H9 (cell line): Measurements from ENCODE around the gene TAP2. TPM values are rescaled to one million over a fixed set of nuclear protein-coding genes. Genes with fewer than 3 reads are reported as not detected.

Experiments
- DNase-seq: peaks from one replicate; pipeline ENCODE4 v3.0.0-alpha.2; 2017
- H2AFZ ChIP-seq: one replicate; pipeline ENCODE4 v1.6.1; 2013; ENCODE audit warnings: mild to moderate bottlenecking, low read length, control low read depth, moderate library complexity
- H2AK5ac ChIP-seq: 2 replicates; pipeline ENCODE4 v1.6.1; 2013; ENCODE audit warnings: low read length, control low read depth, mixed read lengths; ENCODE audit not compliant: insufficient read length
- H2BK120ac ChIP-seq: one replicate; pipeline ENCODE4 v1.6.1; 2013; ENCODE audit warnings: low read depth, mild to moderate bottlenecking, low read length, control low read depth, inconsistent platforms; ENCODE audit not compliant: poor library complexity, severe bottlenecking
- H2BK12ac ChIP-seq: 2 replicates; pipeline ENCODE4 v1.6.1; 2013; ENCODE audit warnings: low read length, control low read depth, mixed read lengths, low read depth; ENCODE audit not compliant: insufficient read length
- H2BK15ac ChIP-seq: 2 replicates; pipeline ENCODE4 v1.6.1; 2013; ENCODE audit warnings: low read depth, low read length, control low read depth
- H2BK20ac ChIP-seq: one replicate; pipeline ENCODE4 v1.6.1; 2013; ENCODE audit warnings: low read depth, mild to moderate bottlenecking, low read length, control low read depth, inconsistent platforms; ENCODE audit not compliant: poor library complexity, severe bottlenecking
- H2BK5ac ChIP-seq: 2 replicates; pipeline ENCODE4 v1.6.1; 2013; ENCODE audit warnings: low read length, control low read depth, mixed read lengths; ENCODE audit not compliant: insufficient read length
- H3K14ac ChIP-seq: 2 replicates; pipeline ENCODE4 v1.6.1; 2013; ENCODE audit warnings: low read length, control low read depth; ENCODE audit not compliant: insufficient read depth
- H3K18ac ChIP-seq: 2 replicates; pipeline ENCODE4 v1.6.1; 2013; ENCODE audit warnings: low read depth, mild to moderate bottlenecking, mixed read lengths, low read length, control low read depth; ENCODE audit not compliant: insufficient read length
- H3K23ac ChIP-seq: 2 replicates; pipeline ENCODE4 v1.6.1; 2013; ENCODE audit warnings: low read length, control low read depth, mixed read lengths, low read depth; ENCODE audit not compliant: insufficient read length
- H3K23me2 ChIP-seq: 2 replicates; pipeline ENCODE4 v1.6.1; 2013; ENCODE audit warnings: low read depth, mild to moderate bottlenecking, mixed read lengths, low read length, control low read depth; ENCODE audit not compliant: insufficient read length, poor library complexity, severe bottlenecking
- H3K27ac ChIP-seq: 2 replicates; pipeline ENCODE4 v1.5.1; 2013; ENCODE audit warnings: low read length, control low read depth, mixed read lengths, low read depth; ENCODE audit not compliant: insufficient read length
- H3K27me3 ChIP-seq: 2 replicates; pipeline ENCODE4 v1.6.1; 2013; ENCODE audit warnings: low read length, control low read depth, inconsistent platforms; ENCODE audit not compliant: insufficient read depth
- H3K4ac ChIP-seq: 2 replicates; pipeline ENCODE4 v1.6.1; 2013; ENCODE audit warnings: low read depth, mild to moderate bottlenecking, control low read depth, inconsistent platforms, low read length, moderate library complexity
- H3K4me1 ChIP-seq: 2 replicates; pipeline ENCODE4 v1.6.1; 2013; ENCODE audit warnings: low read length, control low read depth, inconsistent platforms; ENCODE audit not compliant: insufficient read depth
- H3K4me2 ChIP-seq: 2 replicates; pipeline ENCODE4 v1.6.1; 2013; ENCODE audit warnings: low read length, control low read depth, mixed read lengths; ENCODE audit not compliant: insufficient read length, insufficient read depth
- H3K56ac ChIP-seq: 2 replicates; pipeline ENCODE4 v1.6.1; 2013; ENCODE audit warnings: low read depth, mild to moderate bottlenecking, mixed read lengths, low read length, control low read depth; ENCODE audit not compliant: insufficient read length
- H3K79me1 ChIP-seq: 2 replicates; pipeline ENCODE4 v1.6.1; 2013; ENCODE audit warnings: low read depth, mild to moderate bottlenecking, moderate library complexity, low read length, control low read depth, inconsistent platforms; ENCODE audit not compliant: insufficient read depth, poor library complexity, severe bottlenecking
- H3K79me2 ChIP-seq: 2 replicates; pipeline ENCODE4 v1.6.1; 2013; ENCODE audit warnings: low read length, control low read depth, inconsistent platforms; ENCODE audit not compliant: insufficient read depth
- H3K9ac ChIP-seq: 2 replicates; pipeline ENCODE4 v1.6.1; 2013; ENCODE audit warnings: low read length, control low read depth, mixed read lengths; ENCODE audit not compliant: insufficient read length; ENCODE audit errors: extremely low read depth
- H3K9me3 ChIP-seq: one replicate; pipeline ENCODE4 v1.6.1; 2013; ENCODE audit warnings: low read depth, low read length, inconsistent platforms; ENCODE audit not compliant: control insufficient read depth
- H3T11ph ChIP-seq: one replicate; pipeline ENCODE4 v1.6.1; 2013; ENCODE audit warnings: mild to moderate bottlenecking, low read length, control low read depth, inconsistent platforms
- H4K20me1 ChIP-seq: one replicate; pipeline ENCODE4 v1.6.1; 2013; ENCODE audit not compliant: control insufficient read depth, insufficient read length, insufficient read depth
- H4K5ac ChIP-seq: 2 replicates; pipeline ENCODE4 v1.6.1; 2013; ENCODE audit warnings: low read depth, mild to moderate bottlenecking, mixed read lengths, low read length, control low read depth; ENCODE audit not compliant: insufficient read length
- H4K8ac ChIP-seq: replicated peaks from 2 replicates; pipeline ENCODE4 v1.6.1; 2013; ENCODE audit warnings: low read length, control low read depth, mixed read lengths, low read depth; ENCODE audit not compliant: insufficient read length
- H4K91ac ChIP-seq: 2 replicates; pipeline ENCODE4 v1.6.1; 2013; ENCODE audit warnings: low read depth, mild to moderate bottlenecking, moderate library complexity, mixed read lengths, low read length, control low read depth; ENCODE audit not compliant: insufficient read length
- H3K27ac Mint-ChIP-seq, 3 experiments: 2 replicates in 2 of 3; 3 replicates in 1 of 3; pipeline ENCODE4 v1.8.0; 2020 to 2021; ENCODE audit warnings: mixed read lengths in 3 of 3, mild to moderate bottlenecking in 1 of 3, moderate library complexity in 1 of 3
- H3K27me3 Mint-ChIP-seq: 2 replicates; pipeline ENCODE4 v1.8.0; 2021; ENCODE audit warnings: low read depth, mild to moderate bottlenecking, moderate library complexity, mixed read lengths
- H3K36me3 Mint-ChIP-seq, 3 experiments: 2 replicates in 2 of 3; 3 replicates in 1 of 3; pipeline ENCODE4 v1.8.0; 2020 to 2021; ENCODE audit warnings: low read depth in 3 of 3, mixed read lengths in 3 of 3; ENCODE audit not compliant: insufficient read depth in 1 of 3
- H3K4me1 Mint-ChIP-seq, 2 experiments: 2 replicates each; pipeline ENCODE4 v1.8.0; 2020; ENCODE audit warnings: mixed read lengths in 2 of 2
- H3K4me3 Mint-ChIP-seq, 2 experiments: 2 replicates in 1 of 2; 3 replicates in 1 of 2; pipeline ENCODE4 v1.8.0; 2020 to 2021; ENCODE audit warnings: mild to moderate bottlenecking in 2 of 2, mixed read lengths in 2 of 2, moderate library complexity in 1 of 2
- H3K9me3 Mint-ChIP-seq, 2 experiments: 2 replicates in 1 of 2; 3 replicates in 1 of 2; pipeline ENCODE4 v1.8.0; 2020; ENCODE audit warnings: mild to moderate bottlenecking in 2 of 2, mixed read lengths in 2 of 2, moderate library complexity in 1 of 2
- CTCF ChIP-seq: fragments of 200-600 bp; sonication (generic); conservative IDR thresholded peaks from 3 replicates; pipeline ENCODE4 v1.8.0; 2021; ENCODE audit warnings: antibody characterized with exemption, mild to moderate bottlenecking
- WGBS: extraction: QIAGEN DNeasy Blood & Tissue Kit; methylation state at CpG from one replicate; pipeline ENCODE4 v1.1.7; 2013; ENCODE audit warnings: missing lambda C conversion rate, low lambda C conversion rate, mixed read lengths; ENCODE audit not compliant: insufficient read length; ENCODE audit errors: extremely low coverage; 5-methylcytosine and 5-hydroxymethylcytosine counted together
- total RNA-seq: library from RNA; stranded (reverse); gene quantifications from 2 replicates; pipeline ENCODE4 v1.2.1, GENCODE V29; 2021

The TAP2 gene
- total RNA-seq, 1 experiment from 2014 or later = 16.3 TPM

DNA sequence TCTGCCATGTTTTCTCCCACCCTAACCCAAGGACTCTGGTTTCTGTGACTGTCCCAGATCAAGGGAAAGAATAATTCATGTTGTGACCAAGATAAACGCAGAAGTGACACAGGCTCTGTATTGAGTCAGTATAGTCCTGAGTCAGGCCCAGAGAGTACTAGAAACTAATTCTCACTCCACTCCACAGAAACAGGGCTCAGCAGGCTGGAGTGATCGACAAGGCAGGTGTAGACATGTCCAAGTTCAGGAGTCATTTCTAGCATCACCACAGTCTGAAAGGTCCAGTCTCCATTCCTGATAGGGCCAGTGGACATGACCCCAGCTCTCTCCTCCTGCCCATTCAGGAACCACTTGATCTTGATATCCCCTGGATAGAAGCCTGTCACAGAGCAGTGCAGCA is 24.4 kb downstream of the TAP2 start:
- no peak for DNase-seq
- no peak overlapping the region for H2BK12ac ChIP-seq
- H3K4me3 Mint-ChIP-seq = no peak overlapping the region
- no peak overlapping the region for H3K4ac ChIP-seq
- no peaks in the 10 kb centered on the region for H3K9me3 ChIP-seq
- no peaks in the 10 kb centered on the region for H3K79me2 ChIP-seq
- H3K27me3 ChIP-seq = no peaks in the 10 kb centered on the region
- H2BK20ac ChIP-seq = no peak overlapping the region
- peaks cover 19% of the 10 kb centered on the region for H3K27me3 Mint-ChIP-seq
- no peak overlapping the region for H3K14ac ChIP-seq
- no peak overlapping the region for H3K4me2 ChIP-seq
- no peak overlapping the region for H3K27ac ChIP-seq
- no peak overlapping the region for H2BK5ac ChIP-seq
- H4K91ac ChIP-seq = no peak overlapping the region
- no peaks in the 10 kb centered on the region for H3K79me1 ChIP-seq
- no peak overlapping the region for H3T11ph ChIP-seq
- H4K5ac ChIP-seq = no peak overlapping the region
- H3K9me3 Mint-ChIP-seq = no peaks in the 10 kb centered on the region
- H4K20me1 ChIP-seq = no peaks in the 10 kb centered on the region
- no peak overlapping the region for H4K8ac ChIP-seq
- H3K9ac ChIP-seq = no peak overlapping the region
- H3K18ac ChIP-seq = no peak overlapping the region
- H3K4me1 ChIP-seq = no peaks in the 10 kb centered on the region
- H3K56ac ChIP-seq = no peak overlapping the region
- H2BK15ac ChIP-seq = no peak overlapping the region
- H2BK120ac ChIP-seq = no peak overlapping the region
- no peak overlapping the region for H3K27ac Mint-ChIP-seq
- peaks cover 0 to 6% of the 10 kb centered on the region in 2 experiments; a peak in 2 of 4 replicates for H3K4me1 Mint-ChIP-seq
- H3K36me3 Mint-ChIP-seq = no peaks in the 10 kb centered on the region
- no peak overlapping the region for H3K23ac ChIP-seq
- no peak overlapping the region for H2AFZ ChIP-seq
- no CpG with 5 or more reads among the region's 2 CpGs for WGBS
- H3K23me2 ChIP-seq = no peaks in the 10 kb centered on the region
- TF ChIP-seq CTCF = no peak
- no peak overlapping the region for H2AK5ac ChIP-seq
